HG03565 (cell line): ENCODE data around the gene ADGRV1.

Experiments used
- ATAC-seq: cut with Tn5 transposase; IDR thresholded peaks from one replicate; pipeline ENCODE4 v1.9.1; 2021; ENCODE audit warnings: mild to moderate bottlenecking, moderate library complexity; ENCODE audit not compliant: unreplicated experiment

The ADGRV1 gene

DNA sequence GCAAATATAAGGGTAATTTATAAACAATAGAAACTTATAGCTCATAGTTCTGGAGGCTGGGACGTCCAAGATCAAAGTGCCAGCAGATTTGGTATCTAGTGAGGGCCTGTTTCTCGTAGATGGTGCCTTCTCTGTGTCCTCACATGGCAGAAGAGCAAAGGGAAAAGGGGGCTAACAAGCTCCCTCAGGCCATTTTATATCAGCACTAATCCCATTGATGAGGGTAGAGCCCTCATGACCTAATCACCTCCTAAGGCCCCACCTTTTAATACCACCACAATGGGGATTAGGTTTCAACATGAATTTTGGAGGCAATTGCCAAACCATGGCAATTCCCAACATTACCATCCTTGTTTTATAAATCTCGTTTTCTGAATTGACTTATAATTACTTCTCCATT lies 564.7 kb downstream of the ADGRV1 start:
- no peak for ATAC-seq

DNA sequence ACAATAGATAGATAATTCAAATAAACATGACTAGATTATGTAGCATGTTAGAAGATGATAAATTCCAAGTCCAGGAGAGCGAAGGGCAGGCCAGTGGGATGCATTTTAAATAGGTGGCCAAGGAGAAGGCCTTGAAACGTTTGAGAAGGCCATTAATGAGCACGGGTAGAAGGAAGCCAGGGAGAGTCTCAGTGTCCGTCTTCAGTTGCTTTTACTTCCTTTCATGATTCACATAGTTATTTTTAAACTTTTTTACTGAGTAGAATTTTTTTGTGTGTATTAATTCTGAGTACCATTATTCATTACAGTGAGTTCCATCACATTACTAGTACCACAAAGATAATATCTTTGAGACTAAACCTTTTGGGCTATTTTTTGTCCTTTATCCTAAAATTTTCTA lies 565.3 kb downstream of the ADGRV1 start:
- ATAC-seq, result no peak

DNA sequence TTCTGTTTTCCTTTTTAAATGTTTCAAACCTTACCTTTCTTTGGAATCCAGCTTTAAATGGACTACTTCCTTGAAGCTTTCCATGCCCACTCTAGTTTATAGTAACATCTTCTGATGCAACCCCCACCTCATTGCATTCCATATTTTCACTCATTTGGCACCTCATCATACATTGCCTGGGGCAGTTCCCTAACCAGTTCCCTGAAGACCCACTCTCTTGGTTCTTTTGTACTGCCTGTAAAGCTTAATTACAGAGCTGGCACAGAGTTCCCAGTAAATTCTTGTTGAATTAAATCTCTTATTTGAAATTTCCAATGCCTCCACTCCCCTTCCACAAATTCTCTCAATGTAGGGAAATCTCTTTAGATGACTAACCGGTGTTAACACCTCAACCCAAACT lies 567.3 kb downstream of the ADGRV1 start:
- no peak for ATAC-seq

DNA sequence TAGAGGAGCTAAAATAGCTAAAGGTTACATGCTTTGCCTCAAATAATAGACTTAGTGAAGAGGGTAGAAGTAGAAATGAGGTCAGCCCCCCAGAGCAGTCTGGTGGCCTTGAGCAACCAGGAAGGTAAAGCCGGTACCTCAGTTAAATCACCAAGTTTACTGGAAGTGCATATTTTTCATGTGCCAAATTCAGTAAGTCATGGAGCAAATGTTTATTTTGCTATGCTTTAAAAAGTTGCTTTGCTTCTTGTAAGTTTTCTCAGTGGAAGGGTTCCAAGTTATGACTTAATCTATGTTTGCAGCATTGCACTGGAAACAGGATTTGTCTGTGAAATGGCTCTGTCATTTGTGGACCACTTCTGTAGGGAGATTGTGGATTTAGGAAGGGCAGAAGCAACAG lies 567.9 kb downstream of the ADGRV1 start:
- no peak for ATAC-seq

DNA sequence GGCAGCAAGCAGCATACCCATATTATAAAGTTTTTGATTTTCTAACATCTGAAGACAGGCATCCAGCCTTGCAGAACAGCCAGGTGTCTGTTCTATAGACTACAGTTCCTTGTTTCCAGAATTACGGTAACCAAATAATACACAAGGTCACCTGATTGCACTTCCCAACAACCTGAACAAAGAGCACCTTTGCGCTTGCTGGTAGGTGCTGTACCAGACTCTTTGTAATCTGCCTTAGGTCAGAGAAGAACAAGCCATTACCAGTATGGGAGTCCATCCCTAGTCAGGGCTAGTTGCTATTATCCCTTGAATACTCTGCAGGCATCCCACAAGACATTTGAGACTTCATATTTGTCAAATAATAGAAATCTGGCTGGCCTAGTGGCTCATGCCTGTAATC lies 568.3 kb downstream of the ADGRV1 start:
- no peak for ATAC-seq

DNA sequence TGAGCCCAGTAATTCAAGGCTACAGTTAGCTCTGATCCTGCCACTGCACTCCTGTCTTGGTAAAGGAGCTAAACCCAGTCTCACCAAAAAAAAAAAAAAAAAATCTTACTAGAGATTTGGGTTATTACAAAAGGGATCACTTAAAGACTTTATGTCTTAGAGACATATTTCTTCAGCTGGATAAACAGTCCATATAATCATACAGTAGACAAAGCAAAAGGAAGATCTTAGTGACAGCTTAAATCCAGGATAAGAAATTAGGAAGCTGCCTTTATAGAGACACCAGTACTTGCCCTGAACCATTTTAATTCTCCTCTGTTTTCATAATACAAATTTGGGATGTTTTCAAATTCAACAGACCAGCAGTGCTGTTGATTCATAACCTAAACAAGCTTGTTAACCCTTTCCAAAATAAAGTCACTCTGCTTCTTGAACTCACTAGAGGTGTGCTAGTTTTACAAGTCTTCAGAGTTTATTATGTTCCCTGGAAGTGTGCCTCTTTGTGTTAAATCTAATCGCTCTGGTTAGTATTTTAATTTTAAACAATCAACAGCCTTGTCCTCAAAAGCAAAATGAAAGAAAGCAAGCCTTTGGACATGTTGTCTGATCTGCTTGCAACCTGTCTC lies 569.0 kb downstream of the ADGRV1 start:
- no peak for ATAC-seq

DNA sequence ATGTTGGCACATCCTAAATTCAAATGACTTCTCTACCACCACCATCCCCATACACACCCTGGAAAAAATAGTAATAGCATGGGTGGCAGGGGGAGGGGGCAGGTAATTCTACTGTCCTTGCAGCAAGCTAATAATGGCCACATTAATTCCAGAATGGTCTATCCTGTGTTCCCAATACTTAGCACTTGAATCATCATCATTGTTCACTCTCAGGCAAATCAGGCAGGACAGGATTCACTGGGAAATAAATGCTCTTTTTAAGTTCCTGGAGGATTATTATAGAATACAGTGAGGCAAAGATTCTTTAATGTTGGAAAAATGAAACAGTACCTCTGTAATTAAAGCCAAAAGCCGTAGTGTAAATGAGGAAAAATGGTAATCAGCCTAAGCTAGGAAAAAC lies 570.0 kb downstream of the ADGRV1 start:
- ATAC-seq, result no peak

DNA sequence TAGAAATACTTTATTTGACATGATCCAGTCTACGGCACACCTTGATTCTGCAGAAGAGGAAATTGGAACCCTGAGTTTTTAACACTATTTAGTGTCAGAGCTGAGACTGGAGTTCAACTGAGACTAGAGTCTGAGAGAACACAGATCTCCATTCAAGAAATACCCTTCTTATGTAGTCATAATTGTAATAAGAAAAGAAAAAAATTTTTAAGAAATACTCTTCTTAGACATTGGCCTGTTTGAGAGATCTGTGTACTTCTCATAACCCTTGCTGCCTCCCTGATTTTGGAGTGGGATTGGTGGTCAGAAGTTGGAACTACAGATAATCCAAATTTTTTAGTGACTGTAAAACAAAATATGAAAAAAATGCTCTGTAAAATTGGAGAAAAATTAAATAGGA lies 571.2 kb downstream of the ADGRV1 start:
- no peak for ATAC-seq

DNA sequence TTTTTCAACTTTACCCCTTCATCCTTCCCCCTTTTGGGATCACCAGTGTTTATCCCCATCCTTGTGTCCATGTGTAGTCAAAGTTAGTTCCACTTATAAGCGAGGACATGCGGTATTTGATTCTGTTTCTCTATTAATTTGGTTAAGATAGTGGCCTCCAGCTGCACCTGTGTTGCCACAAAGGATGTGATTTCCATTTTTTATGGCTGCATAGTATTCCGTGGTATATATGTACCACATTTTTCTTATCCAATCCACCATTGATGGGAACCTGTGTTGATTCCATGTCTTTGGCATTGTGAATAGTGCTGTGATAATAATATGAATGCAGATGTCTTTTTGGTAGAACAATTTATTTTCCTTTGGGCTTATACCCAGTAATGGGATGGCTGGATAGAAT lies 572.2 kb downstream of the ADGRV1 start:
- ATAC-seq, result no peak

DNA sequence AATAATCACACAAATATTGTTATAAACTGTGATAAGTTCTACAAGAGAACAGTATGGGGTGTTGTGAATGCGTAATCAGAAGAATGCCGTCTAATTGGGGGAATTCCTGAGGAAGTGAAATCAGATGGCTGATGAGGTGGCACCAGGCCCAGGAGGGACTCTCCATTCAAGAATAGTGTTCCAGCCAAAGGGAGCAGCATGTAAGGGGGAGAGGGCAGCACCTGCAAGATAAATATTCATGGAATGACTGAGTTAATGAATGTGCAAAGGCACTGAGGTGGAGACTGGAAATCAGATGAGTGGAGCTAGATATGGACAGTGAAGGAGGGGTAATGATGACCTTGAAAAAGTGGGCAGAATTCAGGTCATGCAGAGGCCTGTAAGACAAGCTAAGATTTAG lies 574.0 kb downstream of the ADGRV1 start:
- ATAC-seq, result peak; percentile 40

DNA sequence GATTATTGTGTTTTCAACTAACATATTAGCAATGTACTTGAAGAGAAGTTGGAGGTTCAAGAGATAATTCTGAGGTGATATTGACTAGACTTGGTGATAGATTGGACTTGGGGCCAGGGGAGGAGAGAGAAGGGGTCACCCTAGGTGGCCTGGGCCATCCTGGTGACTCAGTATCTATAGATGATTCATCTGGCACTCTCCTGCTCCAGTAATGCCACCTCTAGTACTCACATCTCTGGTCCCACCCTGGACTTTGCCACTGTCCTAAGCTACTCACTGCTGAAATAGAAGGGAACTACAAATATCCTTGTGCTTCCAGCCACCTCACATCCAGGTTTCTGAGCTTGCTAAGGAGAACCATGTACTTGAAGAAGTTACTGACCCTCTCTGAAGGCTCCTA lies 574.6 kb downstream of the ADGRV1 start:
- no peak for ATAC-seq

DNA sequence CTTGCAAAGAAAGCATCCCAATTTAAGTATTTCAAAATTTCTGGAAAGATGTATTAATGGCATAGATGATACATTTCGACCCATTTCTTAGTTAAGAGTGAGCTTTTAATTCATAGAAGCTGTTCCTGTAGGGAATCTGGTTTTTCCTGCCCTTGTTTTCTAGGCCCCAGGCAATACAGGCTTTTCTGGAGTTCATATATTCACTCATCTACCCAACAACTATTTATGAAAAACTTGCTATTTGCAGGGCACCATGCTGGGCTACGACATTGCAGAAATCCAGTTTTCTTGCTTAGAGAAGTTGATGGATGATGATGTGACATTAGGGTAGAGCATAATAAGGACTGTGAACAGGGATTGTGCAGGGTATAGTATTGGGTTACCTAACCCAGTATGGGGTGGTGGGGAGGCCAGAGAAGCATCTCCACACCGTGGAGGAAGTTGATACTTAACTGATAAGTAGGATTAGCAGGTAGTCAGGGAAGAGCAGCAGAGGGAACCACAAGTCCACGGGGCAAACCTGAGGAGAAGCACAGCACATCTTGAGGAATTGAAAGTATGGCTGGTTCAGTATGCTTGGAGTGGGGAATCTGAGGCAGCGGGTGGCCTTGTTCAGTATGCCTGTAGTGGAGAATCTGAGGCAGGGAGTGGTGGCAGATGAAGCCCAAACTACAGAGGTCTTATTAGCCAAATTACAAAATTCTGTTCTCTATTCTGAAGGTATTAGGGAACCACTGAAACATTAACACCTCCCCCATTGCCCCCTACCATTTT lies 577.1 kb downstream of the ADGRV1 start:
- no peak for ATAC-seq

DNA sequence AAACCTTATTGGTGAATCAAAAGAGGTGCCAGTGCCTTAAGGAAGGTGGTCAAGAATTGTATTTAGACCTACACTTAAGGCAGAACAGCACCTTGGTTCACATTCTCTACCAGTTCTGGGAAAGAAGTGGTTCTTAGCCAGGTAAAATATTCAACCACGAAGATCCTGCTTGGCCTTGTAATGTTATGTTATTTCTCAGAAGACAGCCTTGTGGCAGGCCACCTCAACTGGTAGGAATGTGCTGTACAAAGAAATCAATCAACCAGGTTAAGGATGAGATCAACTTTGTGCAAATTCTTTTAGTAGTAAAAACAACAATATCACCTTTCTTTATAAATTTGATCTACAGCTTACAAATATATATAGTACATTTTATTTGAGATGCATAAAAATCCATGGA lies 577.7 kb downstream of the ADGRV1 start:
- ATAC-seq, result no peak

DNA sequence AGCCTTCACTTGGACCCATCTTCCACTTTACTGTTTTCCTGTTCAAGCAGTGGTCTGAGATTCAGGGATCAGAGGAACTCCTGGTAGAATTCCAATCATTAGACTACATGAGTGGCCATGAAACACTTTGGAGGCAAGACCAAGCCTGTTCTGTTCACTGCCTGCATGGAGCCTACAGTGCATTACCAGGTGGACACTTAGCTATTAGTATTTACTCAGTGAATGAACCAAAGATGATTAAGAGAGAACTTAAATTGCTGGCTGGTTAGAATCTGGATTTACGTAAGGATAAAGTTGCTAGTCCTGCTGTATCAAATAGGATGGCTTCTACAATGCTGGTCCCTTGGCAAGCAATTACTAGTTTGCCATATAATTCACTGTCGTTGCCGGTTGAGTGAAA lies 579.0 kb downstream of the ADGRV1 start:
- ATAC-seq, result no peak

DNA sequence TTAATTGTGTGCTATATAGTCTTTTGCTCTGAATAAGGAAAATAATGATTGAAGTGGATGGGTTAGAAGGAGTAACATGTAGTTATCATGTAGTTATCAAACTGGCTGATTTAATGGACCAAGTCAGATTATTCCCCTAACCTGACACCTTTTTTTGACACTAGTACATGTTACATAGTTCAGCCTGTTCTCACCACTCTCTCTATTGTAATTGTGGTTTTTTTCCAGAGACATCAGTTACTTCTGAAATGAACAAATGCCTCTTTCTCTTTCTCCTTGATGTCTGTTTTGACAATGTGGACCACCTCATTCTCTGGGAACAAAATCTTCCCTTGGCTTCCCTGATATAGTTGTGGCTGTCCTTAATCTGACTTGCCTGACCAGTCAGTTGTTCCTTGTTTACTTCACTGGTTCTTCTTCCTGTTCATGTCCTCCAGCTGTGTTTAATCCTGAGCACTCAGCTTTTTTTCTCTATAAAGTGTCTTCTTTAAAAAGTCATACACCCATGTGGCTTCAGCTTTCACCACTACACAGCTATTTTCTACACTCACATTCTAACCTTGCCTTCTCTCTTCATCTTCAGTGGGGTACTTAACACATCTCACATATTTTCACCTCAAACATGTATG lies 581.1 kb downstream of the ADGRV1 start:
- no peak for ATAC-seq

DNA sequence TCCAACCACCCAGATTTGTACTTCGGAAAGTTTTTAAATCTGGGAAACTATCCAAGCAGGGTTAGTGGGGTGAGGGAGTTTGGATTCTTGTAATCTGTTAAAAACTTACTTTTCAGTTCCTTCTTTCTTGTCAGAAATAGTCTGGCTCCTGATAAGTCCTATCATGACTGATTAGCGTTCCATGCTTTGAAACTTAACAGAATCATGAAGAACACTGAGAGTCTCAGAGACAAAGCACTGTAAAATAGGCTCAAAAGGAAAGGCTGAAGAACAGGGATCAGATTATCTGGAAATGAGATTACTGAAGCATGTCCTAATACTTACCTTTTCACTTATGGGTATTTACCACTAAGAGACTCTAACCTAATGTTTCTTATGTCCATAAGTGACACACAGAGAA lies 582.1 kb downstream of the ADGRV1 start:
- ATAC-seq, result no peak

DNA sequence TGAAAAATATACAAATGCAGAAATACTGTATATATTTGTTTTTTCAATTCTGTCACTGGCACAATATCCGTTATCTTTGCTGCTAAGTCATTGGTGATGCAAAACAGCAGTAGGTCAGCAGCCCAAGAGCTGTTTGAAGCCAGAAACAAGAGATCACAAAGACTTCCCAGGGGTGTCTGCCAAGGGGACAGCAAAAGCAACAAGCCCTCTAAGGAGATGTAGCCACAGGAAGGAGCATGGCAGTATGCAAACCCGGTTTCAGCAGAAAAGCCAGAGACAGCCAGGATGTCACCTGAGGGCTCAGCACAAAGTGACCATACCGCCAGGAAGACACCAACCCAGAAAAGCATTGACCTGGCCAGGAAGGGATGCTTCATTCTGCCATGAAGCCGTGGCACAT lies 583.0 kb downstream of the ADGRV1 start:
- ATAC-seq, result no peak

DNA sequence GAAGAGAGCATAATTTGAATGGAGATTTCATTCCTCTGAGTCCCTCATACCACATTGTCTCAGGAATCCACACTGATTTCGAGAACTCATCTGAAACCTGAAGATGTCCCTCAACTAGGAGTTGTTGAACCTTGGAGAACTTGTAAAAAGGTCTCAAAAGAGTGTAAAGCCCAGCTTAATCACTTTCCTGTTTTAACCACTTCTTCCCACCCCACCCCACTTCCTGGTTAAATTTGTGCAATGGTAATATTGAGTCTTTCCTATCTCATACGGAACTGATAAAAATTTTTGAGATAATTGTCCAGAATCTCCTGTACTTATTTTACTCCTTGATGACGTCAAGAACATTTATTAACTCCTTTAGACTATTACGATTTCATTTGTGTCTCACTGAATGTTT lies 583.8 kb downstream of the ADGRV1 start:
- no peak for ATAC-seq

DNA sequence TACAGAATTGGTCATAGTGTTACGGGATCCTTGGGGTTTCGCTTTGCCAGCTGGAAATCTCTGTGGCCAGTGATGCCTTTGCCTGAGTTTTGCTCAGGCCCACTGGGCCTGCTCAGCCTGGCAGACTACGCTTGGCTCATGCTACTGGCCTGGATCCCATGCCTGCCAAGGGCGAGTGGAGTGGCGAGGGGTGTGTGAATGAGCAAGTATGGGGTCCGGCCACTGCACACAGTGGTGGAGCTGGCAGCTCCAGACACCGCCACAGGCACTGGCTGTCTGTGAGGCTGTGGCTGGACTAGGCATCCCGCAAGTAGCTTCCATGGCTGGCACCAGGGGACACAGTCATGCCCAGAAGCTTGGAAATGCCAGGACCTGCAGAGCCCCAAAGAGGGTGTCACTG lies 584.2 kb downstream of the ADGRV1 start:
- ATAC-seq, result no peak

DNA sequence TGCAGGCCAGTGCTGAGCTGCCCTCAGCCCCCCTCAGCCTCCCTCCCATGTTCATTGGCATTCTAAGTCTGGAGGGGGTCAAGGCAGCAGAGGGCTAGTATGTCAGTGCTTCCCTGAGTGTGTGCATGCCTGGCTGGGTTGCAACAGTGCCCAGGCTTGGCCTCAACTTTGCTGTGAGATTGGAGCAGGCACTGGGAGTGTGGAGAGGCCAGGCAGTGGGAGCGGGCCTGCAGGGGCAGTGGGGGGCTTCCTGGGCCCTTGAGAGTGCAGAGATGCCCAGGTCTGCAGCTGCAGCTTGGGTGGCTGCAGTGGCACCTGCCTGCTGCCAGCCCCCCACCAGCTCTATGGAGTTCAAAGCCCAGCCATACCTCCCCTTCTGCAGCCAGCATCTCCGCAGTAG lies 585.2 kb downstream of the ADGRV1 start:
- ATAC-seq, result no peak

DNA sequence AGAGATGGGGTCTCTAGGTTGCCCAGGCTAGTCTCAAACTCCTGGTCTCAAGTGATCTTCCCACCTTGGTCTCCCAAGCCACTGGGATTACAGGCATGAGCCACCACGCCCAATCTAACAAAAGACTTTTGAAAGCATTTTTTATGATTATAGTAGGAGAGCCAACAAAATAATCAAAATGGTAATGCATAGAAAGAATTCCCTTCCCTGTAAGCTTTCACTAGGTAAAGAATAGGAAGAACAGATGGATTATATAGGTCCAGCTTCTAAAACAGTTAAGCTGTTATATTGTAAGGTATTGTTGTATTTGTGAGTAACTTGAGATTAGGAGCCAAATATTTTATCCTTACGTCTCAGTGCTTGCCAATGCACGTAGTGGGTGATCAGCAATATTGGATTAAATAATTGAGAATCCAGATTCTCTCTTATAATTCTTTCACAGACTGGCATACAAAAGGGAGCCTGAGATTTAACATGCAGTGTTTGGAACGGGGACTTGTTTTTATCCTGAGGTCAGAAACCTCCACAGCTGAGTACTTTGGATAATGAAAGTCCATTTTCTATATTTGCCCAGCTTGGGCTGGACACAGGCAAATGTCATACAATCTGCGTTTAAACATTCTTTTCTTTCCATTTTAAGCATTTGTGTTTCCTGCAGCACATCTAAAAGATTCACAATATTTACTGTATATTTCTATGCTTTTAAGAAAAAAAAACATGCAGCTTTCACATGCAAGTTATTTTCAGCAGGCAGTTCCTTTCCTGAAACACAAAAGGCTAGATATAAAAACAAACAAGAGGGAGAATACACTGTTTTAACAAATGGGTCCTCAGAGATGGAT lies 586.1 kb downstream of the ADGRV1 start:
- no peak for ATAC-seq

DNA sequence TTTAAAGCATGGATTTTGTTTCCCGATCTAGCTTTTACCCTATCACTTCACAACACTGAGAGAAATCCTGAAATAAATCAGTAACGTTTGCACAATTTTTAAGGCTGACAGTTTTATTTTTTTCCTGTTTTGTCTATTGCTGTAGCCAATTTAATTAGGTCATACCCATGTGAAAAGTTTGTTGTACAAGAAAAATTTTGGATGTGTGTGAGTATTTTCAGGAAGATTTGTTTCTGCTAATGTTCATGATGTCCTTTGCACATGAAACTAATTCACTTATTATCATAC lies 586.7 kb downstream of the ADGRV1 start:
- no peak for ATAC-seq
